ENCODE measurements around the gene C2orf72. TPM values are rescaled to one million over a fixed set of nuclear protein-coding genes. Genes with fewer than 3 reads are reported as not detected.

Gene C2orf72
- total and polyA plus RNA-seq, 3 donors from 2014 or later: 2.7 to 6.9 (median 5.3) TPM

GRCh38 chr2:231053846-231054245 lies 16.5 kb downstream of the C2orf72 start:
- no peaks in the 10 kb centered on the region for H3K27me3 ChIP-seq
- H3K9me3 ChIP-seq: no peaks in the 10 kb centered on the region
- no peaks in the 10 kb centered on the region for H3K36me3 ChIP-seq (ENCODE audit: low read depth, missing control alignments)
- no peak for TF ChIP-seq CTCF (IDR thresholded peaks at IDR 0.05)
- TF ChIP-seq POLR2A (IDR thresholded peaks at IDR 0.05): no peak
- intact Hi-C loops (cut with DNase I; ENCODE audit: low total_unique reads): no loop called here
- peaks cover 34% of the 10 kb centered on the region for H3K4me1 ChIP-seq
- no peak overlapping the region for H3K4me3 ChIP-seq
- no peak for DNase-seq
- H3K27ac ChIP-seq: no peak overlapping the region
- 64 to 65% methylated on average over 6 of the region's 6 CpGs for WGBS, 2 donors

DNA sequence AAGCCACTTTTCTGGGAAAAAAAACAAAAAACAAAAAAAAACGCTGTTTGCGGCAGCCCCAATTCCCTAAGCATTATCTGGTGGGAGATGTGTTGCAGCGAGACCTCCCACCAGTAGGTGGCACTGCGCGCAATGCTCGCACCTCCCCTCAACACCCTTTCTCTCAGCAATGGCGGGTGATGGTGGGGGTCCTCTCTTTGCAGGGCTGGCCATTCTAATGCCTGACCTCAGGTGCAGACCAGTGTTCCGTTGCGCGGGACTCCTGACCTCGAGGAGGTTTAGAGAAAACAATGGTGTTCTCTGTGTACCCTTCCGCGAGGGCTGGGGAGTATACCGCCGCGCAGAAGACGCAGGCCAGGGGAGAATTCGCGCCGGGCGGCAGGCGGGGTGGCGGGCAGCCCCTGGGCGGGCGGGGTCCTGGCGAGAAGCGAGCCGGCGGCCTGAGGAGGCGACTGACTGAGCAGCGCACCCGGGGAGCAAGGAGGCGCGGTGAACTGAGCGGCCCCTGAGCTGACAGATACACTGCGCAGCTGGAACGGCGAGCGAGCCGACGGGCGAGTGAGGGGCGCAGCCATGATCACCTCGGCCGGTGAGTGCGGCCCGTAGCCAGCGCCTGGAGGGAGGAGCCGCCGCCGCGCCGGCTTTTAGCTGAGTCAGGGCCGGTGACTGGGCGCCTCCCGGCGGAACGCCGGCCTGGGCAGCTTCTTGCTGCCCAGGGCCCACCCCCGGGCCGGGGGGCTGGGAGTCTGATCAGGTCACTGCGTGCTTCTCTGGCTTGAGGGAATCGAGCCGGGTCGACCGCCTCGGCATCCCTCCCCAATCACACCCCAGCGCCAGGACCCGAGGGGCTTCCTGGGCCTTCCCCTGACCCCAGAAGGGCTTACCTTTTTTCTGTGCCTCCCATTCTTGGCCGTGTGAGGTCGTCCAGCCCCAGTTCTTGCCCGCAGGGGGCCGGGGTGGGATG lies 19.4 kb downstream of the C2orf72 start, which contains the start of gene PSMD1:
Gene PSMD1, plus strand, starts transcription at position 415 of the 964 bp plus-strand sequence. Its CDS starts 159 bp downstream, at position 574.
- Histone ChIP-seq H3K9me3 (no peaks in the 10 kb centered on the region), H3K36me3 (ENCODE audit: low read depth, missing control alignments) (no peaks in the 10 kb centered on the region), H3K27ac (peak within 1 kb of the TSS; percentile 89 to 92), H3K27me3 (no peaks in the 10 kb centered on the region), H3K4me1 (peaks cover 13% of the 10 kb centered on the region), H3K4me3 (peak within 1 kb of the TSS; percentile 90 to 91)
- peak; percentile 96 to 99 (median 98) for TF ChIP-seq CTCF (IDR thresholded peaks at IDR 0.05)
- no peak for TF ChIP-seq POLR2A (IDR thresholded peaks at IDR 0.05)
- intact Hi-C loops (cut with DNase I; ENCODE audit: low total_unique reads): no loop called here
- peak; percentile 95 for DNase-seq
- 0 to 1% methylated on average over 36 to 47 of the region's 73 CpGs for WGBS, 2 donors

- H3K27ac ChIP-seq: no peak overlapping the region
Measured at GRCh38 chr2:231057590-231057989, 20.3 kb downstream of the C2orf72 start.

GRCh38 chr2:231058761-231059550 lies 21.6 kb downstream of the C2orf72 start:
- Histone ChIP-seq H3K36me3 (ENCODE audit: low read depth, missing control alignments) (no peaks in the 10 kb centered on the region), H3K9me3 (no peaks in the 10 kb centered on the region), H3K4me1 (peaks cover 13% of the 10 kb centered on the region), H3K27me3 (no peaks in the 10 kb centered on the region), H3K4me3 (no peak overlapping the region), H3K27ac (no peak overlapping the region)
- DNase-seq: no peak
- intact Hi-C loops (cut with DNase I; ENCODE audit: low total_unique reads): no loop called here
- TF ChIP-seq CTCF (IDR thresholded peaks at IDR 0.05): no peak
- WGBS, 2 donors: 54 to 59% methylated on average over 4 of the region's 4 CpGs

More at GRCh38 chr2:231057590-231057989, 20.3 kb downstream of the C2orf72 start:
- Histone ChIP-seq H3K36me3 (ENCODE audit: low read depth, missing control alignments) (no peaks in the 10 kb centered on the region), H3K9me3 (no peaks in the 10 kb centered on the region), H3K4me3 (peak overlapping the region; percentile 90 to 91), H3K27me3 (no peaks in the 10 kb centered on the region), H3K4me1 (peaks cover 13% of the 10 kb centered on the region)
- intact Hi-C loops (cut with DNase I; ENCODE audit: low total_unique reads): no loop called here
- 2% methylated on average over 10 of the region's 10 CpGs for WGBS, 2 donors
- TF ChIP-seq CTCF (IDR thresholded peaks at IDR 0.05) (no peak), POLR2A (IDR thresholded peaks at IDR 0.05) (no peak)
- DNase-seq: no peak
